HEK293T (cell line): ENCODE data around the gene RNF40.

ENCODE experiments used
- BHLHE40 ChIP-seq: fragments of 450-650 bp; IDR thresholded peaks from 2 replicates; pipeline ENCODE4 v1.6.1; 2016; ENCODE audit warnings: mild to moderate bottlenecking, moderate library complexity, borderline replicate concordance
- CTBP1 ChIP-seq: fragments of 450-650 bp; IDR thresholded peaks from 2 replicates; pipeline ENCODE4 v1.6.1; 2016; ENCODE audit warnings: borderline replicate concordance
- ELF4 ChIP-seq: fragments of 450-650 bp; IDR thresholded peaks from 2 replicates; pipeline ENCODE4 v1.6.1; 2017; ENCODE audit warnings: antibody characterized with exemption
- FOXA1 ChIP-seq: fragments of 450-650 bp; IDR thresholded peaks from 2 replicates; pipeline ENCODE4 v1.6.1; 2016; ENCODE audit warnings: mild to moderate bottlenecking
- FOXK2 ChIP-seq: fragments of 450-650 bp; IDR thresholded peaks from 2 replicates; pipeline ENCODE4 v1.6.1; 2016; ENCODE audit warnings: mild to moderate bottlenecking
- FOXM1 ChIP-seq: fragments of 450-650 bp; IDR thresholded peaks from 2 replicates; pipeline ENCODE4 v1.6.1; 2017; ENCODE audit warnings: mild to moderate bottlenecking, borderline replicate concordance
- HDGF ChIP-seq: fragments of 450-650 bp; IDR thresholded peaks from 2 replicates; pipeline ENCODE4 v1.6.1; 2017; ENCODE audit warnings: antibody characterized with exemption, borderline replicate concordance
- L3MBTL2 ChIP-seq: fragments of 450-650 bp; conservative IDR thresholded peaks from 2 replicates; pipeline ENCODE4 v1.6.1; 2016; ENCODE audit warnings: mild to moderate bottlenecking
- LEF1 ChIP-seq: fragments of 450-650 bp; IDR thresholded peaks from 2 replicates; pipeline ENCODE4 v1.6.1; 2017; ENCODE audit warnings: mild to moderate bottlenecking, borderline replicate concordance
- NFRKB ChIP-seq: fragments of 450-650 bp; IDR thresholded peaks from 2 replicates; pipeline ENCODE4 v1.6.1; 2016; ENCODE audit warnings: mild to moderate bottlenecking, moderate library complexity
- SP1 ChIP-seq: fragments of 450-650 bp; IDR thresholded peaks from 2 replicates; pipeline ENCODE4 v1.6.1; 2017
- SUZ12 ChIP-seq: fragments of 450-650 bp; IDR thresholded peaks from 2 replicates; pipeline ENCODE4 v1.6.1; 2016; ENCODE audit warnings: mild to moderate bottlenecking
- TARDBP ChIP-seq: fragments of 450-650 bp; IDR thresholded peaks from 2 replicates; pipeline ENCODE4 v1.6.1; 2016

- no peak for TF ChIP-seq CTBP1
- no peak for TF ChIP-seq SUZ12
- no peak for TF ChIP-seq FOXA1
- TF ChIP-seq HDGF = no peak
- TF ChIP-seq LEF1 = no peak
- no peak for TF ChIP-seq SP1
- TF ChIP-seq BHLHE40 = no peak
- no peak for TF ChIP-seq TARDBP
- no peak for TF ChIP-seq ELF4
- TF ChIP-seq L3MBTL2 = no peak
- TF ChIP-seq FOXM1 = no peak
- no peak for TF ChIP-seq NFRKB
- no peak for TF ChIP-seq FOXK2
Measured at GRCh38 chr16:30780021-30780420, 17.9 kb downstream of the RNF40 start.
